Stomach (tissue), 19 donors: ENCODE measurements around the gene EIF3L. TPM values are rescaled to one million over a fixed set of nuclear protein-coding genes. Genes with fewer than 3 reads are reported as not detected.
A peak's percentile ranks its signal among the peaks of the same experiment; 100 is the strongest.
"Not testable (repeated sequence)": the region's sequence is repeated elsewhere in the genome, so short reads cannot be mapped to it uniquely, and the experiment has no call there.

Experiments used
- DNase-seq, 2 donors: peaks; one replicate each; pipeline versions ENCODE4 v3.0.0 to v3.0.0-alpha.2; 2013 to 2019
- H3K27ac ChIP-seq, 5 donors: fragments of 200-600 bp in 4 of 5; sonication (generic) in 4 of 5; one replicate each; pipeline ENCODE4 v1.5.1; 2013 to 2019; ENCODE audit warnings: mild to moderate bottlenecking in 1 of 5, moderate library complexity in 1 of 5
- H3K27me3 ChIP-seq, 3 donors: fragments of 200-600 bp; sonication (generic); one replicate each; pipeline ENCODE4 v1.5.1; 2017 to 2019; ENCODE audit warnings: mixed run types in 1 of 3
- H3K36me3 ChIP-seq, 4 donors: fragments of 200-600 bp; sonication (generic); 1 replicate in 3 of 4; 2 replicates in 1 of 4; pipeline ENCODE4 v1.5.1; 2016 to 2019
- H3K4me1 ChIP-seq, 4 donors: fragments of 200-600 bp; sonication (generic); one replicate each; pipeline ENCODE4 v1.5.1; 2016 to 2019
- H3K4me3 ChIP-seq, 4 donors: fragments of 200-600 bp; sonication (generic) in 3 of 4; one replicate each; pipeline ENCODE4 v1.5.1; 2016 to 2019; ENCODE audit warnings: mild to moderate bottlenecking in 1 of 4
- H3K9me3 ChIP-seq, 4 donors: fragments of 200-600 bp; sonication (generic); one replicate each; pipeline ENCODE4 v1.5.1; 2016 to 2019
- EP300 ChIP-seq: sonication (generic); formaldehyde crosslinking; IDR thresholded peaks from one replicate; pipeline ENCODE4 v1.6.1; 2017; ENCODE audit warnings: antibody characterized with exemption
- POLR2A ChIP-seq, 4 donors: fragments of 450-650 bp; IDR thresholded peaks; one replicate each; pipeline ENCODE4 v1.6.1; 2016; ENCODE audit warnings: antibody characterized with exemption in 4 of 4, control low read depth in 2 of 4, mild to moderate bottlenecking in 1 of 4, moderate library complexity in 1 of 4
- POLR2AphosphoS5 ChIP-seq, 3 donors: sonication (generic); formaldehyde crosslinking; IDR thresholded peaks; one replicate each; pipeline ENCODE4 v1.6.1; 2016; ENCODE audit warnings: antibody characterized with exemption in 3 of 3
- WGBS, 5 donors: extraction: QIAGEN DNeasy Blood & Tissue Kit in 3 of 5; methylation state at CpG; one replicate each; pipeline versions ENCODE4 v1.1.5 to v1.1.7; 2013 to 2018; 5-methylcytosine and 5-hydroxymethylcytosine counted together
- intact Hi-C: fragments of 100-400 bp; cut with DNase I; formaldehyde crosslinking; loops from one replicate; pipeline ENCODE4 v1.15.1; 2023; ENCODE audit warnings: low total_unique reads
- long read RNA-seq, 10 donors: transcript quantifications; one replicate each; lab custom pipeline, GENCODE V29; 2026
- polyA plus RNA-seq, 3 donors: library from polyadenylated mRNA; stranded (reverse); fragments of 200-250 nt; gene quantifications; one replicate each; pipeline ENCODE4 v1.2.3, GENCODE V29; 2013
- total RNA-seq, 5 donors: library from RNA; depleted of rRNA; stranded (reverse); fragments of >200 nt; gene quantifications; one replicate each; pipeline versions ENCODE4 v1.1.0 to v1.2.3, GENCODE V29; 2014 to 2016
- TF ChIP-seq, protein P1 (sequence below), 7 experiments: fragments of 450-650 bp in 4 of 7; fragments of 200-600 bp in 3 of 7; sonication (generic) in 3 of 7; IDR thresholded peaks; one replicate each; pipeline ENCODE4 v1.5.1; 2016 to 2019; ENCODE audit warnings: antibody characterized with exemption in 7 of 7, control low read depth in 2 of 7, mild to moderate bottlenecking in 1 of 7
- donor health status: healthy with polysubstance abuse.
- donor health status: Bipolar disorder and iron deficiency.
- donor health status: healthy.

The EIF3L gene
- total RNA-seq (100 to 1,000 TPM; 271 to 452 (median 385) TPM), polyA plus RNA-seq (100 to 1,000 TPM; 254 to 657 (median 378) TPM)
- long read RNA-seq, donor 1, transcript EIF3L-203 (13 exons, 3,220 nt), result major isoform, 44 of 86 reads
- long read RNA-seq, donor 1, transcript EIF3L-209 (2 exons, 348 nt), result minor isoform, 6 of 86 reads
- long read RNA-seq, donor 1, partial matches to known transcripts, result 36 of 86 reads
- long read RNA-seq, donor 1, other reads (novel, unspliced or antisense), result 0 of 86 reads
- long read RNA-seq, donor 2, transcript EIF3L-203 (13 exons, 3,220 nt), result major isoform, 82 of 124 reads
- long read RNA-seq, donor 2, partial matches to known transcripts, result 34 of 124 reads
- long read RNA-seq, donor 2, other reads (novel, unspliced or antisense), result 0 of 124 reads
- long read RNA-seq, donor 3, transcript EIF3L-203 (13 exons, 3,220 nt), result major isoform, 55 of 94 reads
- long read RNA-seq, donor 3, transcript EIF3L-209 (2 exons, 348 nt), result minor isoform, 9 of 94 reads
- long read RNA-seq, donor 3, partial matches to known transcripts, result 28 of 94 reads
- long read RNA-seq, donor 3, other reads (novel, unspliced or antisense), result 0 of 94 reads
- long read RNA-seq, donor 4, transcript EIF3L-203 (13 exons, 3,220 nt), result major isoform, 17 of 18 reads
- long read RNA-seq, donor 4, partial matches to known transcripts, result 0 of 18 reads
- long read RNA-seq, donor 4, other reads (novel, unspliced or antisense), result 0 of 18 reads
- long read RNA-seq, donor 5, transcript EIF3L-209 (2 exons, 348 nt), result minor isoform, 5 of 137 reads
- long read RNA-seq, donor 5, transcript EIF3L-203 (13 exons, 3,220 nt), result major isoform, 78 of 137 reads
- long read RNA-seq, donor 5, partial matches to known transcripts, result 54 of 137 reads
- long read RNA-seq, donor 5, other reads (novel, unspliced or antisense), result 0 of 137 reads
- long read RNA-seq, donor 6, transcript EIF3L-213 (6 exons, 1,294 nt), result minor isoform, 5 of 394 reads
- long read RNA-seq, donor 6, transcript EIF3L-209 (2 exons, 348 nt), result minor isoform, 14 of 394 reads
- long read RNA-seq, donor 6, transcript EIF3L-203 (13 exons, 3,220 nt), result major isoform, 237 of 394 reads
- long read RNA-seq, donor 6, partial matches to known transcripts, result 127 of 394 reads
- long read RNA-seq, donor 6, other reads (novel, unspliced or antisense), result 10 of 394 reads
- long read RNA-seq, donor 7, transcript EIF3L-209 (2 exons, 348 nt), result minor isoform, 12 of 199 reads
- long read RNA-seq, donor 7, transcript EIF3L-203 (13 exons, 3,220 nt), result major isoform, 100 of 199 reads
- long read RNA-seq, donor 7, partial matches to known transcripts, result 85 of 199 reads
- long read RNA-seq, donor 7, other reads (novel, unspliced or antisense), result 0 of 199 reads
- long read RNA-seq, donor 8, transcript EIF3L-209 (2 exons, 348 nt), result minor isoform, 10 of 167 reads
- long read RNA-seq, donor 8, transcript EIF3L-203 (13 exons, 3,220 nt), result major isoform, 109 of 167 reads
- long read RNA-seq, donor 8, partial matches to known transcripts, result 46 of 167 reads
- long read RNA-seq, donor 8, other reads (novel, unspliced or antisense), result 0 of 167 reads
- long read RNA-seq, donor 9, transcript EIF3L-209 (2 exons, 348 nt), result minor isoform, 18 of 170 reads
- long read RNA-seq, donor 9, transcript EIF3L-203 (13 exons, 3,220 nt), result major isoform, 58 of 170 reads
- long read RNA-seq, donor 9, partial matches to known transcripts, result 89 of 170 reads
- long read RNA-seq, donor 9, other reads (novel, unspliced or antisense), result 0 of 170 reads
- long read RNA-seq, donor 10, transcript EIF3L-203 (13 exons, 3,220 nt), result major isoform, 52 of 65 reads
- long read RNA-seq, donor 10, partial matches to known transcripts, result 12 of 65 reads
- long read RNA-seq, donor 10, other reads (novel, unspliced or antisense), result 0 of 65 reads

DNA sequence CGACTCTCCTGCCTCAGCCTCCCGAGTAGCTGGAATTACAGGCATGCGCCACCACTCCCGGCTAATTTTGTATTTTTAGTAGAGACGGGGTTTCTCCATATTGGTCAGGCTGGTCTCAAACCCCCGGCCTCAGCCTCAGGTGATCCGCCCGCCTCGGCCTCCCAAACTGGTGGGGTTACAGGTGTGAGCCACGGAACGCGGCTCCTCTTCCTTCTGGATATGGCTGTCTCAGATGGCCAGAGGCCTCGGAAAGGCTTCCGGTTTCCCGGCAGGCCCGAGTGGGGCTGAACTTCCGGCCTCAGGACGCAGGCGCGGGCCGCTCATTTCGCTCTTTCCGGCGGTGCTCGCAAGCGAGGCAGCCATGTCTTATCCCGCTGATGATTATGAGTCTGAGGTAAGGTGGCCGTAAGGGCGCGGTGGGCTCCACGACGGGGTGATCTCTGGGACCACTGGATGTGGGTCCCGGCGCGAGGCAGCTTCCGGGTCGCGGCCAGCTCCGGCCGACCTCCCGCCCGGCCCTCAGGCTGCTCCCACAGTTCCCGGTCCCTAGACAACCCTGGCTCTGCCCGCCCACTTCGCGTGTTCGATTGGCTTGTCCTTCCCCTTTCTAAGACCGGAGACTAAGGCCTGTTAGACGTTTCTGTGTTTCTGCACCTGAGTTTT, at the start of gene EIF3L:
Gene EIF3L (plus strand): TSS at position 331 of the 663 bp plus-strand sequence. CDS start 31 bp downstream, at position 362.
- intact Hi-C loops, result no loop called here
- Histone ChIP-seq H3K4me1 (peaks cover 28 to 57% (median 46%) of the 10 kb centered on the region in 4 donors), H3K36me3 (peaks cover 19 to 36% (median 33%) of the 10 kb centered on the region in 4 donors), H3K9me3 (no peaks in the 10 kb centered on the region), H3K27ac (peak within 1 kb of the TSS; percentile 85 to 93 (median 92)), H3K4me3 (peak within 1 kb of the TSS; percentile 74 to 92 (median 84)), H3K27me3 (no peaks in the 10 kb centered on the region)
- WGBS, 5 donors, result 0 to 2% (median 1%) methylated on average over 26 to 49 of the region's 49 CpGs
- DNase-seq, result peak; percentile 92 to 97
- TF ChIP-seq POLR2A (IDR thresholded peaks at IDR 0.05) (peak in 2 of 4 donors; percentile 36 to 77), POLR2AphosphoS5 (IDR thresholded peaks at IDR 0.05) (peak; percentile 91 to 97 (median 93)), EP300 (no peak)
- TF ChIP-seq, protein P1, sequence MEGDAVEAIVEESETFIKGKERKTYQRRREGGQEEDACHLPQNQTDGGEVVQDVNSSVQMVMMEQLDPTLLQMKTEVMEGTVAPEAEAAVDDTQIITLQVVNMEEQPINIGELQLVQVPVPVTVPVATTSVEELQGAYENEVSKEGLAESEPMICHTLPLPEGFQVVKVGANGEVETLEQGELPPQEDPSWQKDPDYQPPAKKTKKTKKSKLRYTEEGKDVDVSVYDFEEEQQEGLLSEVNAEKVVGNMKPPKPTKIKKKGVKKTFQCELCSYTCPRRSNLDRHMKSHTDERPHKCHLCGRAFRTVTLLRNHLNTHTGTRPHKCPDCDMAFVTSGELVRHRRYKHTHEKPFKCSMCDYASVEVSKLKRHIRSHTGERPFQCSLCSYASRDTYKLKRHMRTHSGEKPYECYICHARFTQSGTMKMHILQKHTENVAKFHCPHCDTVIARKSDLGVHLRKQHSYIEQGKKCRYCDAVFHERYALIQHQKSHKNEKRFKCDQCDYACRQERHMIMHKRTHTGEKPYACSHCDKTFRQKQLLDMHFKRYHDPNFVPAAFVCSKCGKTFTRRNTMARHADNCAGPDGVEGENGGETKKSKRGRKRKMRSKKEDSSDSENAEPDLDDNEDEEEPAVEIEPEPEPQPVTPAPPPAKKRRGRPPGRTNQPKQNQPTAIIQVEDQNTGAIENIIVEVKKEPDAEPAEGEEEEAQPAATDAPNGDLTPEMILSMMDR (IDR thresholded peaks at IDR 0.05), result no peak

- not testable (repeated sequence) for H3K4me3 ChIP-seq, DNase-seq, H3K27ac ChIP-seq, H3K36me3 ChIP-seq, H3K27me3 ChIP-seq, H3K9me3 ChIP-seq
- intact Hi-C loops, result loop anchor here (10.0 kb wide), 1 partner anchor 155 kb away; no protein-coding TSS in a partner anchor
- peaks cover 17 to 33% (median 32%) of the 10 kb centered on the region in 4 donors for H3K4me1 ChIP-seq
- WGBS, 5 donors, result 74 to 84% (median 76%) methylated on average over 9 of the region's 9 CpGs
Measured at GRCh38 chr22:37799979-37800378, 49.2 kb upstream of the EIF3L start.

- Histone ChIP-seq H3K4me3 (peak overlapping the region; percentile 44 to 65 (median 61)), H3K9me3 (no peaks in the 10 kb centered on the region), H3K36me3 (no peaks in the 10 kb centered on the region), H3K27me3 (peaks cover 0 to 7% (median 0%) of the 10 kb centered on the region in 3 donors), H3K27ac (peak overlapping the region; percentile 48 to 83 (median 72)), H3K4me1 (peaks cover 27 to 52% (median 49%) of the 10 kb centered on the region in 4 donors)
- intact Hi-C loops, result no loop called here
- 3 to 10% (median 3%) methylated on average over 10 to 13 of the region's 13 CpGs for WGBS, 5 donors
- DNase-seq, result peak in 1 of 2 donors; percentile 77
- TF ChIP-seq, protein P1 (IDR thresholded peaks at IDR 0.05), result no peak
- TF ChIP-seq EP300 (no peak), POLR2A (IDR thresholded peaks at IDR 0.05) (no peak), POLR2AphosphoS5 (IDR thresholded peaks at IDR 0.05) (no peak)
Measured at GRCh38 chr22:37801946-37802309, 47.3 kb upstream of the EIF3L start.
